K562 (cell line): ENCODE measurements around the gene TFEB. TPM values are rescaled to one million over a fixed set of nuclear protein-coding genes. Genes with fewer than 3 reads are reported as not detected.

Experiments
- ARID3B ChIP-seq: fragments of 250-450 bp; sonication (Bioruptor Pico); IDR thresholded peaks from 2 replicates; pipeline ENCODE4 v1.4.0; 2020; ENCODE audit warnings: borderline replicate concordance
- CREBBP ChIP-seq: IDR thresholded peaks from one replicate; pipeline ENCODE4 v1.6.1; 2012; ENCODE audit warnings: low read depth, mild to moderate bottlenecking, control low read depth, inconsistent platforms, low read length
- E4F1 ChIP-seq: fragments of 250-450 bp; sonication (Bioruptor Pico); IDR thresholded peaks from 2 replicates; pipeline ENCODE4 v1.5.0; 2021; ENCODE audit warnings: mild to moderate bottlenecking, borderline replicate concordance
- HES1 ChIP-seq: fragments of 450-650 bp; IDR thresholded peaks from 2 replicates; pipeline ENCODE4 v1.6.1; 2016; ENCODE audit warnings: low read depth, mild to moderate bottlenecking, moderate library complexity
- SFPQ ChIP-seq: fragments of 200-400 bp; formaldehyde crosslinking; IDR thresholded peaks from 2 replicates; pipeline ENCODE4 v1.6.1; 2017; ENCODE audit warnings: mild to moderate bottlenecking, low read depth, low read length, moderate library complexity
- ZBTB12 ChIP-seq: fragments of 250-450 bp; sonication (Bioruptor Pico); IDR thresholded peaks from 2 replicates; pipeline ENCODE4 v1.4.0; 2020
- ZNF165 ChIP-seq: fragments of 250-450 bp; sonication (Bioruptor Pico); IDR thresholded peaks from 2 replicates; pipeline ENCODE4 v1.4.0; 2020; ENCODE audit warnings: borderline replicate concordance
- ZNF444 ChIP-seq: fragments of 250-450 bp; sonication (Bioruptor Pico); IDR thresholded peaks from 2 replicates; pipeline ENCODE4 v1.4.0; 2020; ENCODE audit warnings: mild to moderate bottlenecking, moderate library complexity
- polyA plus RNA-seq, 8 experiments: library from polyadenylated mRNA; depleted of rRNA in 4 of 8; stranded (reverse) in 5 of 8; unstranded in 3 of 8; fragments of >200 nt; fragmentation: Nextera tagmentation in 2 of 8; fragmentation: Illumina TruSeq in 1 of 8; extraction: Ambion mirVana in 2 of 8; extraction: Trizol in 1 of 8; gene quantifications; 2 replicates each; pipeline versions ENCODE4 v1.2.1 to v1.2.3, GENCODE V29; 2011 to 2014; ENCODE audit warnings: inconsistent platforms in 1 of 8, missing spikeins in 1 of 8
- total RNA-seq, 7 experiments: library from RNA; depleted of rRNA in 6 of 7; stranded (reverse); fragments of >200 nt in 6 of 7; fragmentation: Illumina TruSeq in 2 of 7; extraction: Trizol in 2 of 7; gene quantifications; 2 replicates each; pipeline versions ENCODE4 v1.2.1 to v1.2.3, GENCODE V29; 2011 to 2021; ENCODE audit warnings: low replicate concordance in 1 of 7

TFEB gene
- total and polyA plus RNA-seq, 9 of the 15 experiments (the other 6 are each of a cell fraction or from before 2014, with no cell fraction given) = 0.04 to 4.7 (median 2.0) TPM

- TF ChIP-seq ZBTB12 (CRISPR knock-in tag) (no peak), ZNF165 (CRISPR knock-in tag) (no peak), ARID3B (CRISPR knock-in tag) (no peak), CREBBP (no peak), ZNF444 (CRISPR knock-in tag) (no peak), HES1 (no peak), SFPQ (no peak), E4F1 (CRISPR knock-in tag) (no peak)
Measured at GRCh38 chr6:41696788-41697187, 38.6 kb downstream of the TFEB start (continued).
